GM12874 (cell line): Measurements from ENCODE around the gene RING1.

Experiments
- CTCF ChIP-seq: IDR thresholded peaks from 2 replicates; pipeline ENCODE4 v1.5.1; 2011; ENCODE audit warnings: low read depth, mild to moderate bottlenecking, control low read depth, low read length, moderate library complexity; ENCODE audit not compliant: insufficient read depth

The RING1 gene

GRCh38 chr6:33203443-33204164 is 4.7 kb upstream of the RING1 start:
- TF ChIP-seq CTCF, result no peak

GRCh38 chr6:33204165-33204414 is 4.2 kb upstream of the RING1 start:
- TF ChIP-seq CTCF, result no peak

- TF ChIP-seq CTCF, result no peak
These were observed 3.7 kb upstream of the RING1 start, which contains the start of gene HSD17B8 for GRCh38 chr6:33204415-33205190. Gene HSD17B8, plus strand, starts transcription at chr6:33204655. Its CDS starts 14 bp downstream, at chr6:33204669.

- peak; percentile 32; the same call in 1 of the 2 replicates for TF ChIP-seq CTCF
These were observed 2.9 kb upstream of the RING1 start for GRCh38 chr6:33205191-33206026.

GRCh38 chr6:33206027-33206863 is 2.1 kb upstream of the RING1 start:
- no peak for TF ChIP-seq CTCF

GRCh38 chr6:33206864-33207551 is 1.3 kb upstream of the RING1 start:
- no peak for TF ChIP-seq CTCF
